Right renal pelvis (tissue), 4 donors: ENCODE measurements around the gene RPS15. TPM values are rescaled to one million over a fixed set of nuclear protein-coding genes. Genes with fewer than 3 reads are reported as not detected.
"Not testable (repeated sequence)": the region's sequence is repeated elsewhere in the genome, so short reads cannot be mapped to it uniquely, and the experiment has no call there.

Source experiments
- DNase-seq, 4 donors: peaks; one replicate each; pipeline ENCODE4 v3.0.0-alpha.2; 2013; ENCODE audit warnings: low read depth in 4 of 4, low spot score in 3 of 4, missing footprints in 1 of 4
- polyA plus RNA-seq, 4 donors: library from polyadenylated mRNA; unstranded; fragments of 120-200 nt; gene quantifications; one replicate each; pipeline ENCODE4 v1.2.1, GENCODE V29; 2013; ENCODE audit not compliant: insufficient read length in 4 of 4

RPS15 gene
- polyA plus RNA-seq, 4 donors, result 509 to 913 (median 548) TPM

- DNase-seq, result no peak
These were observed 6.3 kb upstream of the RPS15 start for GRCh38 chr19:1431759-1432506.

GRCh38 chr19:1432507-1432887 is 5.7 kb upstream of the RPS15 start:
- no peak for DNase-seq

- DNase-seq, result no peak
These were observed 4.8 kb upstream of the RPS15 start for GRCh38 chr19:1433119-1434039.

GRCh38 chr19:1434040-1434366 is 4.2 kb upstream of the RPS15 start:
- no peak for DNase-seq

DNA sequence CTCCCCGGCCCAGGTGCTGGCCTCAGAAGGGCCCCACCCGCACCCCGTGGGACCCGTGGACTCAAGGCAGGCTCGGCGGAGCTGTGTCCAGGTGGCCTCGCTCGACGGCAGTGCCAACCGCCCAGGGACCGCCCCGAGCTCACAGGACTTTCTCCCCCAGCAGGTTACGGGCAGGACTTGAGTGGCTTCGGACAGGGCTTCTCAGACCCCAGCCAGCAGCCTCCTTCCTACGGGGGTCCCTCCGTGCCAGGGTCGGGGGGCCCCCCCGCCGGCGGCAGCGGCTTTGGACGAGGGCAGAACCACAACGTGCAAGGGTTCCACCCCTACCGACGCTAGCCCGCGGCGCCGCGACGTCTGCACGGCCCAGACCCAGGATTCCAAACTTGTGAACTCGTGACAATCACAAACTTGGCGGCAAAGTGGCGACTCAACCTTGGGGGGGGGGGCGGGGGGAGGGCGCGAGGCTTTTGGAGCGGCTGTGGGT is 3.6 kb upstream of the RPS15 start:
- DNase-seq, result no peak

GRCh38 chr19:1435378-1435989 is 2.7 kb upstream of the RPS15 start:
- no peak for DNase-seq

DNA sequence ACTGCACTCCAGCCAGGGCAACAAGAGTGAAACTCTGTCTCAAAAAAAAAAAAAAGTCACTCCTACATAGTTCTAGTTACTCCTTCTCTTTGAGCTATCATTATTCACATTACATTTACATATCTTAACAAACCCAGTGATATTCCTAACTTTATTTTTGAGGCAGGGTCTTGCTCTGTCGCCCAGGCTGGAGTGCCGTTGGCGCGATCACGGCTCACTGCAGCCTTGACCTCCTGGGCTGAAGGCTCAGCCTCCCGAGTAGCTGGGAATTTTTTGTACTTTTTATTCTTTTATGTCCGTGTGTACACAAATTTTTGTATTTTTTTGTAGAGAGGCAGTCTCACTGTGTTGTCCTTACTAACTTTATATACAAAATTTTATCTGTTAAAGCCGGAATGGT is 587 bp upstream of the RPS15 start:
- DNase-seq, result no peak

DNA sequence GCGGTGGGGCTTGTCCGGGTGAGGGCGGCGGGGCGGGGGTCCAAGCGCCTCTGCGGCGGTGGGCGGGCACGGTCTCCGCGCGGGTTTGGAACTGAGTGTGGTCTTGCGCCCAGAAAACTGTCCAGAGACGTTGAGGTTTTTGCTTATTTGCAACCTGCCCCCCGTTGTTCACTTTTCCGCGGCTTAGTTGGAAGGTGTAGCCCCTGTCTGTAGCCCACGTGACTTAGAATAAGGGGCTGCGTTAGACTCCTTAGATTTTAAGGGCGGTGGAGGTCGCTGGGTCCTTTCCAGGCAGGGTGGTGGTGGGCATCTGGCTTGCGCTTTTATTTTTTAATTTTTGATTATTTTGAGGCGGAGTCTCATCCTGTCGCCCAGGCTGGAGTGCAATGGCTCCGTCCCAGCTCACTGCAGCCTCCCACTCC is 748 bp downstream of the RPS15 start:
- DNase-seq, result no peak

DNA sequence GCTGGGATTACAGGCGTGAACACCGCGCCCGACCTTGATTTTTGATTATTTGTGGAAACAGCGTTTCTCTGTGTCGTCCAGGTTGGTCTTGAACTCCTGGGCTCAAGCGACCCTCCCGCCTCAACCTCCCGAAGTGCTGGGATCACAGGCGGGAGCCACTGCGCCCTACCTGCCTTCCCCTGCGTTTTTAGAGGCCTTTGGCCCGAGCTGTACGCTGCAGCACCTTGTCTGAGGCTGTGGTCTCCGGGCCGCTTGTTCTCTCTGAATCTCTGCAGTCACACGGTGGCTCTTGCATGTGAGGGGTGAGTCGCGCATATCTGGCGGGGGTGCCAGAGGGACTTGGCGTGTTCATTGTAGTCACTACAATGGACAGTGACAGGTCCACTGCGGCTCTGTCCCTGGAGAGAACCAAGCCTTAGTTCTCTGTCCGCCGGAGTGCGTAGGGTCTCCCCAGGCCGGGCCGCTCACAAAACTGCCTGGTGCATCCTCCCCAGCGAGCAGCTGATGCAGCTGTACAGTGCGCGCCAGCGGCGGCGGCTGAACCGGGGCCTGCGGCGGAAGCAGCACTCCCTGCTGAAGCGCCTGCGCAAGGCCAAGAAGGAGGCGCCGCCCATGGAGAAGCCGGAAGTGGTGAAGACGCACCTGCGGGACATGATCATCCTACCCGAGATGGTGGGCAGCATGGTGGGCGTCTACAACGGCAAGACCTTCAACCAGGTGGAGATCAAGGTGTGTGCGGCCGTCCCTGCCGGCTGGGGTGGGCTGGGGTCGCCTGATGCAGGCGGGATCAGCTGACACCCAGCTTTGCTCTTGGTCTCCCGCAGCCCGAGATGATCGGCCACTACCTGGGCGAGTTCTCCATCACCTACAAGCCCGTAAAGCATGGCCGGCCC is 1.6 kb downstream of the RPS15 start:
- DNase-seq, result not testable (repeated sequence)

GRCh38 chr19:1440418-1440801 is 2.2 kb downstream of the RPS15 start:
- DNase-seq, result no peak

DNA sequence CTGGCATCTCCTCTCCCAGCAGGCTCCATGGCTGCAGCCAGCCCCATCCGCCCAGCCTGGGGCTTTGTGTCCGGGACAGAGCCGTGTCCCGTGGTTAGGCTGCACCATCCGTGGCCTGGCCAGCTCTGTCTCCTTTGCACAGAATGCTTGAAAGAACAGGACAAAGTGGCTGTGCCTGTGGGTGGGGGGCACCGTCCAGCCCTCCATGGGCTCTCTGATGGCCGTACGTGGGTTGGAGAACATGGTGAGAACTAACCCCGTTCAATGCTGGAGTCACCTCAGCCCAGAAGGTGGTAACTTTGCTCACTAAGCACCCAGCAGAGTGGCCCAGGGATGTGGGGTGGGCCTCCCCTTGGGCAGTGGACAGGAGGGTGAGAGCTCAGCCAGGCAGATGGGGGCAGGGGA is 2.8 kb downstream of the RPS15 start:
- DNase-seq, result no peak

- no peak for DNase-seq
These were observed 3.7 kb downstream of the RPS15 start for GRCh38 chr19:1441677-1442438.

DNA sequence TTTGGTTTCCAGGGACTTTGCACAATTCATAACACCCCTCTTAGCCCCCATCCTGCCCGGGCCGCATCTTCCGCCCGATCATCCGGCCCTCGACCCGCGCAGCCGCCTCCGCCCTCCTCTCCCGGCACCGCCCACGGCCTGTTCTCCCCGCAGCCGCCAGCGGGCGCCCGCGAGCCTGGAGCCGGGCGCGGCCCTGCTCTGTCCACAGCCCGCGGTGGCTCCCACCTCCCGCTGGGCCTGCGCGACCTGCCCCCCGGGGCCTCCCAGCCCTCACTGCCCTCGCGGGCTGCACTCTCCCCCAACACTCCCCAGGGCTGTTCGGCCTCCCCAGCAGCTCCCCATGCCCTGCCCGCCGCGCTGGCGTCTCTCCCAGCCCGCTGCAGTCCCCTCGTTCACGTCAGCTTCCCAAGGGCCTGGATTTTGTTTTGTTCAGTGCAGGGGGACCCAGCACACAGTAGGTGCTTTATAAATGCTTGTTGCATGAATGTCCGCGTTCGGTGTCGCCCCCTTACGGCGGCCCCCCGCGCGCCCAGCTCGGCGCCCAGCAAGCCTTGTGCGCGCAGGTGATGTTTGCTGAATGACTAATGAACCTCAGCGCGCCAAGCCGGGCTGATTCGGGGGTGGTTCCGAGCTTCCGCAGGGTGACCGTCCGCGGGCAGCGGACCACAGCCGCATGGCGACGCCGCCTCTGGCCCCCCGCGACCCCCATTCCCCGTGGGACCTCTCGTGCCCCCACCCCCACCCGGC is 7.2 kb downstream of the RPS15 start:
- no peak for DNase-seq

DNA sequence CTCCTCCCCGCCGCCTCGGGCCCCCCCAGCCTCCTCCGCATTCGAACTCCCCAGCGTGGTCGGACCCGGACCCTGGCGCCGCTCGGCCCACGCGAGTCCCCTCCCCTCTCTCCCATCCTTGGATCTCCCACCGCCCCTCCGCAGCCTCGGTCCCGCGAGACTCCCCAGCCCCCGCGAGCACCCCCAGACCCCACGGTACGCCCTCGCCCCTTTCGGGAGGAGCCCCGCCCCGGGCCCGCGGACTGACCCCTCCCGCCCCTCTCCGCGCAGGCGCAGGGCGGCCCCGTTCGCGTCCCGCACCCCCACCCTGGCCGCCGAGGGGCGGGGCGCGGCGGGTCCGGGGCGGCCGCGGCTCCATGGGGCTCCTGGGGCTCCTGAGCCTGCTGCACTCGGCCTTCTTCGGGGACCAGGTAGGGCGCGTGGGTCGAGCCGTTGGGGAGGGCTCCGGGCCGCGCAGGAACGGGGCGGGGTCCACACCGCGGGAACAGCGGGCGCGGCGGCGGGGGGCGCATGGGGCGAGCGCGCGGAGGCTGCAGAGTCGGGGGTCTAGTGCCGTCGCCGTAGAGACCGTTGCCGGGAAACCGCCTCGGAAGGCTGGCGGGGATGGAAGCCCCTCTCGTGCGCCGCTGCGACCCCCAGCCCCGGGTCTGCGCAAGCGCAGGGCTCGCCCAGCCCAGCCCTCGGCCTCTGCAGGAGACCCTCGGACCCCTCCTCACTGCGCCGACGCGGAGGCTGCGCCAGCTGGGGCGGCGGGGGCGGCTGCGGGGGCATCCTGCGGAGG is 7.9 kb downstream of the RPS15 start:
- no peak for DNase-seq

DNA sequence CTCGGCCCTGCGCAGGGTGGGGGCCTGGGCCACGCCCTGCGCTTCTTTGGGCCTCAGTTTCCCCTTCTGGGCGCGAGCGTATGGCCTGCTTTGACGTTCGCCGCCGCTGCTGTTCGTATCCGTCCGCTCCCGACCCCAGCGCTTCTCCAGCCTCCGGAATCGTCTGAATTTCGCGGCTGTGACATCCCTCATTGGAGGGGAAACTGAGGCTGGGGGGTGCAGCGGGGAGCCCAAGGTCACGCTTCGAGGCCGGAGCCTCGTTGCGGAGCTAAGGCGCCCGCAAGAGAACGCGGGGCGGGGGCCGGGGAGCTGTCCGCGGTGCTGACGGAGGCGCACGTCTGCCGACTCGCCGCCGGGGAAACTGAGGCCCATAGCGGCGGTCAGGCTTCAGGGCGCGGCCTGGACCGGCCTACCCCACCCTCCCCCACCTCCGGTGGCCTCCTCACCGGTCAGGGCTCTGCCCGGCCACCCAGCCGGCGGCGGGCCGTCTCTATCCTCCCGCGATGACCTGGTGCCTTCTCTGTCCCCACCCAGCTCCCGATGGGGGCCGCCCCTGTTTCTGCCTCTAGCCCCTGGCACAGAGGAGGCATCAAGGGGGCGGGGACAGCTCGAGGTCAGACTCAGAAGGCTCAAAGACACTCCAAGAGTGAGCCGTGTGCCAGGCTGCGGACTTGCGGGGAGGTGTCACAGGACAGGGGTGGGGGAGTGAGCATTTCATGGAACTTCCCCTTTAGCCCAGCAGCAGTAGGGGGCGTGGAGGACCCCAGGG is 8.7 kb downstream of the RPS15 start:
- no peak for DNase-seq

GRCh38 chr19:1447504-1447903 is 9.3 kb downstream of the RPS15 start:
- no peak for DNase-seq

- no peak for DNase-seq
These were observed 9.7 kb downstream of the RPS15 start for GRCh38 chr19:1447944-1448343.
